ENCODE measurements around the gene RBM47.

GRCh38 chr4:40409835-40410234, 219.8 kb downstream of the RBM47 start:
- TF ChIP-seq CTCF (IDR thresholded peaks at IDR 0.05) (no peak), ZFX (IDR thresholded peaks at IDR 0.05; ENCODE audit: borderline replicate concordance) (no peak)
